GM12891 (cell line): ENCODE data around the gene CELF2.

Experiments
- PAX5 ChIP-seq: IDR thresholded peaks from 2 replicates; pipeline ENCODE4 v1.6.1; 2011; ENCODE audit warnings: low read length, moderate library complexity, mild to moderate bottlenecking; ENCODE audit not compliant: insufficient read depth, severe bottlenecking
- POLR2A ChIP-seq: IDR thresholded peaks from 2 replicates; pipeline ENCODE4 v1.6.1; 2011; ENCODE audit warnings: low read depth, low read length, control low read depth
- POLR2AphosphoS5 ChIP-seq: IDR thresholded peaks from 2 replicates; pipeline ENCODE4 v1.6.1; 2011; ENCODE audit warnings: low read depth, low read length, control low read depth
- POU2F2 ChIP-seq: IDR thresholded peaks from 2 replicates; pipeline ENCODE4 v1.6.1; 2011; ENCODE audit warnings: low read depth, mild to moderate bottlenecking, control low read depth, low read length, moderate library complexity
- SPI1 ChIP-seq: IDR thresholded peaks from 2 replicates; pipeline ENCODE4 v1.6.1; 2011; ENCODE audit warnings: low read depth, low read length, control low read depth
- TAF1 ChIP-seq: IDR thresholded peaks from 2 replicates; pipeline ENCODE4 v1.6.1; 2011; ENCODE audit warnings: low read depth, low read length, control low read depth

GRCh38 chr10:11195623-11196022 is 178.0 kb downstream of the CELF2 start:
- TF ChIP-seq SPI1, result no peak
- TF ChIP-seq POLR2A, result no peak
- TF ChIP-seq POLR2AphosphoS5, result no peak
- TF ChIP-seq TAF1, result no peak
- no peak for TF ChIP-seq PAX5
- no peak for TF ChIP-seq POU2F2
